Hematopoietic multipotent progenitor cell treated with erythropoietin and hydrocortisone succinate and interleukin-3 and kit ligand, for 15 days (in vitro differentiated cells): ENCODE measurements around the gene HBQ1.
A peak's percentile ranks its signal among the peaks of the same experiment; 100 is the strongest.
"Not testable (repeated sequence)": the region's sequence is repeated elsewhere in the genome, so short reads cannot be mapped to it uniquely, and the experiment has no call there.

Experiments
- DNase-seq: peaks from one replicate; pipeline ENCODE4 v3.0.0-alpha.2; 2015; ENCODE audit warnings: low spot score

The HBQ1 gene

GRCh38 chr16:211631-212180, 31.4 kb downstream of the HBQ1 start:
- DNase-seq, result not testable (repeated sequence)

DNA sequence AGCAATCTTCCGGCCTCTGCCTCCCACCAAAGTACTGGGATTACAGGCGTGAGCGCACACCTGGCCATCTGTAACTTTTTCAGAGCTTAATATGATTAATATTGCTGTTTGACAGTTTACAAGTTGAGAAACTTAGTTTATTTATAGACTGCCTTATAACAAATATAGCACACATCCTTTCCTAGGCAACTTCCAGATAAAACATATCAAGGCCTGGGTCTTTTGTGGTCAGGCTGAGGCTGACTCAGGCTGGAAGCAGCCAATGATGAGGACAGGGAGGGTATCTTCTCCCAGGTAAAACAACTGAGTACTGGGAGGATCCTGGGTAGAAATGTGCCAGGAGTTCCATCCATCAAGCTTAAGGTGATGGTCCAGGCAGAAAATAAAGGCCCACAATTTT, 32.7 kb downstream of the HBQ1 start:
- DNase-seq, result no peak

DNA sequence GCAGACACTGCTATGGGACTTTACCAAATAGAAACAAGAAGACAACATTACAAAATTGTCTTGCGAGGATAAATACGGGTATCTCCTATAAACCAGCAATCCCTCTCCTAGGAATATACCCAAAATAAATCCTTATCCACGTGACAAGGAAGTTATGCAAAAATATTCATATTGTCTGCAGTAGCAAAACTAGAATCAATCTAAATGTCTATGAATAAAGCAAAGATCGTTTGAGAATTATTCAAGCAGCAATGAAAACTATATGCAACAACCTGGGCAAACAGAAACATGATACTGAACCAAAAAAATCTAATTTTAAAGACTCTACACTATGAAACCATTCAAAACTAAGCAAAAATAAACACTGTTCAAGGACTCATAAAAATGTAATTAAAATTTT, 39.8 kb downstream of the HBQ1 start:
- no peak for DNase-seq

GRCh38 chr16:228151-228851, 48.0 kb downstream of the HBQ1 start:
- peak; percentile 17 for DNase-seq

GRCh38 chr16:228852-229730, 48.8 kb downstream of the HBQ1 start, which contains the start of gene LUC7L:
TSS of gene LUC7L (minus strand) at chr16:229449. CDS start at chr16:229339, 110 bp downstream.
- peak; percentile 77 for DNase-seq

DNA sequence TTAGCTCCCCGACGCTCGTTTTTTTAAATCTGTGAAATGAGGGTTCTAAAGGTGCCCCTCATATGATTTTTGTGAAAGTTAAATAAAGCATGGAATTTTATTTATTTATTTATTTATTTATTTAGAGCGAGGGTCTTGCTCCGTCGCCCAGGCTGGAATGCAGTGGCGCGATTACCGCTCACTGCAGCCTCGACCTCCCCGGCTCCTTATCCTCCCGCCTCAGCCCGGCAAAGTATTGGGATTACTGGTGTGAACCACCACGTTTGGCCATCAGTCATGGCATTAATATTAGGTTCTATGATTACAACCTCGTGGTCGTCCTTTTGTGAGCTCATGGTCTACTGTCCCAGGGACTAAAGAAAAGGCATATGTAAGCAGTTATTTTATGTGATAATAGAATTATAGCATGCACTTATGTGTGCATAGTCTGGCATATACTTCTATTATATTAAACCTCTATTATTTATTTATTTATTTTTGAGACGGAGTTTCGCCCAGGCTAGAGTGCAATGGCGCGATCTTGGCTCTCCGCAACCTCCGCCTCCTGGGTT, 49.5 kb downstream of the HBQ1 start:
- DNase-seq, result no peak

DNA sequence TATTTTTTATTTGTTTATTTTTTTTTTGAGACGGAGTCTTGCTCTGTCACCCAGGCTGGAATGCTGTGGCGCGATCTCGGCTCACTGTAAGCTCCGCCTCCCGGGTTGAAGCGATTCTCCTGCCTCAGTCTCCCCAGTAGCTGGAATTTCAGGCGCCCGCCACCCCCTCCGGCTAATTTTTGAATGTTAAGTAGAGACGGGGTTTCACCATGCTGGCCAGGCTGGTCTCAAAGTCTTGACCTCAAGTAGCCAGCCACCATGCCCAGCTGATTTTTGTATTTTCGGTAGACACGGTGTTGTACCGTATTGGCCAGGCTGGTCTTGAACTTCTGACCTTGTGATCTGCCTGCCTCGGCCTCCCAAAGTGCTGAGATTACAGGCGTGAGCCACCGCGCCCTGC, 50.1 kb downstream of the HBQ1 start:
- DNase-seq, result not testable (repeated sequence)
